Measurements from ENCODE around the gene LRRC8A.

- TF ChIP-seq POLR2A (IDR thresholded peaks at IDR 0.05), result no peak
- TF ChIP-seq EP300 (IDR thresholded peaks at IDR 0.05), result no peak
- TF ChIP-seq CTCF (IDR thresholded peaks at IDR 0.05), result no peak
- TF ChIP-seq POLR2AphosphoS5 (IDR thresholded peaks at IDR 0.05), result no peak
These were observed 41.6 kb downstream of the LRRC8A start for GRCh38 chr9:128923493-128923883.
